Measurements from ENCODE around the gene TENM4. TPM values are rescaled to one million over a fixed set of nuclear protein-coding genes. Genes with fewer than 3 reads are reported as not detected.
A peak's percentile ranks its signal among the peaks of the same experiment; 100 is the strongest.

The TENM4 gene
- total and polyA plus RNA-seq, 2 of the 8 experiments (the other 6 are each of a cell fraction or from before 2014, with no cell fraction given) = 3.5 to 7.2 TPM

GRCh38 chr11:79244241-79244772, 196.5 kb downstream of the TENM4 start:
- no peak for FAIRE-seq
- no peak overlapping the region for H3K56ac ChIP-seq (replicated peaks; ENCODE audit: insufficient read length, low read depth, low read length)
- CTCF ChIA-PET (ENCODE audit: partially characterized antibody) = interaction anchor here (0.6 kb wide), 1 partner anchor 421 kb away, joined by 5 read pairs; no protein-coding TSS in a partner anchor

More at GRCh38 chr11:79244241-79244772, 196.5 kb downstream of the TENM4 start:
- 92% methylated on average over 6 of the region's 6 CpGs; no CpG with 5 or more reads in 1 of the 2 experiments for WGBS, 2 experiments (ENCODE audit: extremely low coverage in 1 of 2, insufficient coverage in 1 of 2, insufficient read length in 1 of 2, insufficient replicate concordance in 2 of 2, low coverage in 1 of 2, low lambda C conversion rate in 2 of 2, missing lambda C conversion rate in 1 of 2)
- H4K91ac ChIP-seq (replicated peaks; ENCODE audit: insufficient read length, low read length) = no peak overlapping the region
- H3K14ac ChIP-seq (ENCODE audit: insufficient read length) = no peak overlapping the region
- no peak overlapping the region for H3K23ac ChIP-seq (ENCODE audit: insufficient read length)
- no peaks in the 10 kb centered on the region for H3K79me1 ChIP-seq (ENCODE audit: low read depth, low read length)
- H3K18ac ChIP-seq (ENCODE audit: extremely low read depth, low read length) = no peak overlapping the region
- peak overlapping the region; percentile 7; the same call in 1 of the 2 replicates for H4K8ac ChIP-seq (ENCODE audit: extremely low read depth, insufficient read depth, low read length)
- no peak overlapping the region for H3K4me2 ChIP-seq (ENCODE audit: insufficient read depth in 1 of 2, low read depth in 2 of 2, low read length in 2 of 2)
- TF ChIP-seq RFX5 (IDR thresholded peaks at IDR 0.05; ENCODE audit: borderline replicate concordance, low read depth, low read length) (no peak), NANOG (IDR thresholded peaks at IDR 0.05; ENCODE audit: insufficient read depth, low read depth, low read length, poor library complexity, severe bottlenecking) (no peak), CHD2 (IDR thresholded peaks at IDR 0.05; ENCODE audit: low read length) (no peak), E2F6 (IDR thresholded peaks at IDR 0.05) (no peak), JUND (IDR thresholded peaks at IDR 0.05; ENCODE audit: low read length) (no peak), JUN (IDR thresholded peaks at IDR 0.05; ENCODE audit: low read depth, low read length) (no peak), SIN3A (conservative IDR thresholded peaks at IDR 0.05 in 1 of 2, IDR thresholded peaks at IDR 0.05 in 1 of 2; ENCODE audit: low read depth in 1 of 2, low read length in 2 of 2) (no peak)
- H3K79me2 ChIP-seq (ENCODE audit: control insufficient read depth in 1 of 2, insufficient read depth in 2 of 2, low read length in 2 of 2) = no peaks in the 10 kb centered on the region
- no peak overlapping the region for H2BK15ac ChIP-seq (ENCODE audit: low read length)
- H3K4me1 ChIP-seq (replicated peaks in 1 of 4; ENCODE audit: control insufficient read depth in 3 of 4, insufficient read depth in 4 of 4, low read length in 3 of 4) = peaks cover 0 to 4% (median 3%) of the 10 kb centered on the region in 4 experiments; a peak in 4 of 7 replicates
- no peak for DNase-seq (ENCODE audit: low read depth in 1 of 2, low spot score in 2 of 2)
- no peak overlapping the region for H3K9ac ChIP-seq (replicated peaks in 1 of 4; ENCODE audit: extremely low read depth in 1 of 4, low read depth in 3 of 4, low read length in 3 of 4)
- no peak overlapping the region for H2BK12ac ChIP-seq (ENCODE audit: low read depth, low read length)
- H2AFZ ChIP-seq (ENCODE audit: low read length) = no peak overlapping the region
- no peak overlapping the region for H2BK5ac ChIP-seq (ENCODE audit: low read depth, low read length)
- no peaks in the 10 kb centered on the region for H3K9me3 ChIP-seq (ENCODE audit: insufficient read depth in 2 of 2, low read depth in 1 of 2, low read length in 1 of 2)
- no peak overlapping the region for H2BK20ac ChIP-seq (ENCODE audit: low read length)
- no peak overlapping the region for H3K4me3 ChIP-seq (ENCODE audit: extremely low read depth in 1 of 4, insufficient read depth in 2 of 4, low read depth in 3 of 4, low read length in 4 of 4)
- no peak overlapping the region for H3K4ac ChIP-seq (replicated peaks; ENCODE audit: insufficient read length, low read depth, low read length)
- H4K20me1 ChIP-seq (replicated peaks in 1 of 2; ENCODE audit: control insufficient read depth in 1 of 2, insufficient read depth in 2 of 2, low read length in 2 of 2) = no peaks in the 10 kb centered on the region
- H2BK120ac ChIP-seq (replicated peaks; ENCODE audit: low read depth, low read length) = no peak overlapping the region
- H3K23me2 ChIP-seq (ENCODE audit: low read depth, low read length) = no peaks in the 10 kb centered on the region; the same call in 1 of the 2 replicates
- POLR2A ChIA-PET (ENCODE audit: partially characterized antibody) = interaction anchor here (0.7 to 1.3 kb wide), 2 partner anchors 11 to 263 kb away, joined by 3 read pairs; no protein-coding TSS in a partner anchor
- H3K27me3 ChIP-seq (replicated peaks in 1 of 4; ENCODE audit: control insufficient read depth in 3 of 4, extremely low read depth in 1 of 4, insufficient read depth in 3 of 4, low read length in 3 of 4) = no peaks in the 10 kb centered on the region
- no peak overlapping the region for H3K27ac ChIP-seq (ENCODE audit: low read depth, low read length)
- H3K36me3 ChIP-seq (ENCODE audit: control insufficient read depth in 2 of 4, insufficient read depth in 4 of 4, low read length in 3 of 4) = no peaks in the 10 kb centered on the region
- H2AK5ac ChIP-seq (ENCODE audit: low read depth, low read length) = no peak overlapping the region
- no peak overlapping the region for H4K5ac ChIP-seq (ENCODE audit: insufficient read length, low read depth, low read length)
